ENCODE measurements around the gene DNM3. TPM values are rescaled to one million over a fixed set of nuclear protein-coding genes. Genes with fewer than 3 reads are reported as not detected.

Gene DNM3
- total RNA-seq, 6 donors from 2014 or later, result 7.1 to 30.4 (median 10.3) TPM

- H3K4me3 ChIP-seq, result no peak overlapping the region
- ATAC-seq (ENCODE audit: low FRiP score in 2 of 2), result no peak
- H3K27ac ChIP-seq, result peak overlapping the region in 3 of 4 donors; percentile 21 to 49 (median 31)
- no peaks in the 10 kb centered on the region for H3K27me3 ChIP-seq
- no peak for TF ChIP-seq POLR2AphosphoS5 (IDR thresholded peaks at IDR 0.05)
- no peak for TF ChIP-seq POLR2A (IDR thresholded peaks at IDR 0.05)
- TF ChIP-seq EP300 (IDR thresholded peaks at IDR 0.05), result no peak
- TF ChIP-seq CTCF (IDR thresholded peaks at IDR 0.05), result no peak
- H3K4me1 ChIP-seq, result peaks cover 6 to 21% (median 12%) of the 10 kb centered on the region in 4 donors
- no peaks in the 10 kb centered on the region for H3K9me3 ChIP-seq
- WGBS, 2 donors, result 4 to 5% methylated on average over 2 of the region's 2 CpGs
- peak in 1 of 2 donors; percentile 41 for DNase-seq
- H3K36me3 ChIP-seq, result no peaks in the 10 kb centered on the region
These were observed 72.1 kb downstream of the DNM3 start for GRCh38 chr1:171913385-171913784.

- ATAC-seq (ENCODE audit: low FRiP score in 2 of 2), result no peak
- no peak overlapping the region for H3K27ac ChIP-seq
- WGBS, 2 donors, result 76% methylated on average over 3 of the region's 3 CpGs
- H3K36me3 ChIP-seq, result no peaks in the 10 kb centered on the region
- TF ChIP-seq POLR2A (IDR thresholded peaks at IDR 0.05) (no peak), POLR2AphosphoS5 (IDR thresholded peaks at IDR 0.05) (no peak), EP300 (IDR thresholded peaks at IDR 0.05) (no peak), CTCF (IDR thresholded peaks at IDR 0.05) (no peak)
- no peak for DNase-seq
- H3K4me1 ChIP-seq, result peaks cover 6 to 21% (median 12%) of the 10 kb centered on the region in 4 donors
- no peaks in the 10 kb centered on the region for H3K9me3 ChIP-seq
- H3K4me3 ChIP-seq, result no peak overlapping the region
- H3K27me3 ChIP-seq, result no peaks in the 10 kb centered on the region
These were observed 75.0 kb downstream of the DNM3 start for GRCh38 chr1:171916315-171916771.

GRCh38 chr1:171917331-171917730 is 76.0 kb downstream of the DNM3 start:
- H3K36me3 ChIP-seq, result no peaks in the 10 kb centered on the region
- no peak for DNase-seq
- no peaks in the 10 kb centered on the region for H3K9me3 ChIP-seq
- H3K27me3 ChIP-seq, result no peaks in the 10 kb centered on the region
- TF ChIP-seq POLR2AphosphoS5 (IDR thresholded peaks at IDR 0.05) (no peak), EP300 (IDR thresholded peaks at IDR 0.05) (no peak), POLR2A (IDR thresholded peaks at IDR 0.05) (no peak), CTCF (IDR thresholded peaks at IDR 0.05) (no peak)
- no peak overlapping the region for H3K4me3 ChIP-seq
- H3K27ac ChIP-seq, result no peak overlapping the region
- 94 to 100% methylated on average over 1 of the region's 1 CpG for WGBS, 2 donors
- H3K4me1 ChIP-seq, result peaks cover 6 to 17% (median 10%) of the 10 kb centered on the region in 4 donors
- ATAC-seq (ENCODE audit: low FRiP score in 2 of 2), result no peak

- Histone ChIP-seq H3K27me3 (no peaks in the 10 kb centered on the region), H3K9me3 (no peaks in the 10 kb centered on the region), H3K27ac (no peak overlapping the region), H3K4me3 (no peak overlapping the region), H3K36me3 (no peaks in the 10 kb centered on the region), H3K4me1 (no peaks in the 10 kb centered on the region)
- WGBS, 2 donors, result 72 to 77% methylated on average over 5 of the region's 5 CpGs
- DNase-seq, result no peak
- TF ChIP-seq POLR2A (IDR thresholded peaks at IDR 0.05), result no peak
- no peak for TF ChIP-seq POLR2AphosphoS5 (IDR thresholded peaks at IDR 0.05)
- TF ChIP-seq EP300 (IDR thresholded peaks at IDR 0.05), result no peak
- TF ChIP-seq CTCF (IDR thresholded peaks at IDR 0.05), result no peak
- ATAC-seq (ENCODE audit: low FRiP score in 2 of 2), result no peak
These were observed 78.9 kb downstream of the DNM3 start for GRCh38 chr1:171919891-171920887.
